GM19035 (cell line): Measurements from ENCODE around the gene PARD3.

Experiments
- ATAC-seq: cut with Tn5 transposase; IDR thresholded peaks from one replicate; pipeline ENCODE4 v1.9.1; 2021; ENCODE audit not compliant: unreplicated experiment

Gene PARD3

DNA sequence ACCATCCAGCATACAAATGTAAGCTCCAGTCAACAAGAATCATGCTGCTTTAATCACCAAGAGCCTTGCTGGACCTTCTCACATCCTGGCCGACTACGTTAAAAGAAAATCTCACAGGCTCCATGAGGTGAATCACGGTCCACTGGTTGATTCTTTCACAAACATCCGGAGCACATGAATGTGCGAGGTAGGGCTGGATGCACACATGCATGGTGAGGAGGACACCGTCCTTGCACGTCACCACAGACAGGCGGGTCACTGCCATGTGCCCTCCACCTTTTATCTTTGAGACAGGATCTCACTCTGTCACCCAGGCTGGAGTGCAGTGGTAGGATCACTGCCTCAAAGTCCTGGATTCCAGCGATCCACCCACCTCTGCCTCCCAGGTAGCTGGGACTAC, 265.1 kb downstream of the PARD3 start:
- ATAC-seq, result no peak

DNA sequence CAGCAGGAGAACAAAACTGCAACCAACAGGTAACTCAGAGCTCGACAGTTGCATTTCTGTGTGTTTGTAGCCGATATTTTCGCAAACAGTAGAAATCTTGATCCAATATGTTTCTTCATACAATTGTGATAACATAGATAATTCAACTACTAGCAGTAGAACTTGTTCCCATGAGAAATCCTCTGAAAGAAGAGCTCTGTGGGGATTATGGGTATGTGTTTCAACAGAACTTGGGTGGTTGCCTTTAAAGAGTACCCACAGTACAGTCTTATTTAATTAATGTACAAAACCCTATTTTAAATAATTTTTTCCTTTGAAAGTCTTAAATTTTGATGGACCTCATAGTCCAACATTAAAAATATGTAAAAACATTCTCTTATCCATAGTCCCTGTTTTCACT, 266.1 kb downstream of the PARD3 start:
- no peak for ATAC-seq

DNA sequence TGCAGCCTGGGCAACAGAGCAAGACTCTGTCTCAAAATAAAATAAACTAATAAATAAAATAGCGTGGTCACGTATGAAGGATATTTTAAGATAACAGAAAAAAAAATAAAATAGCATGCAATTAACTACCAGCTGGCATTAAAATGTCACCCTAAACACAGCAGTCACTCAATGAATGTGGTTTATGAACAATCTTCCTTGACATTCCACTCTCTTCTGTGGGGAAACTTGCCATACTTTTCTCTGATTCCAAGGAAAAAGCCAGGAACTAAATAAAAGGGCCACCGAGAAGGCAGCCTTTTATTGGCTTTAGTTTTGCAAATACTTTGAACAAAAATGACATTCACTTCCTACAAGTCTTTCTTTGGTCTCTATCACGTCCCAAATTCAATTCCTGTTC, 266.6 kb downstream of the PARD3 start:
- ATAC-seq, result no peak

DNA sequence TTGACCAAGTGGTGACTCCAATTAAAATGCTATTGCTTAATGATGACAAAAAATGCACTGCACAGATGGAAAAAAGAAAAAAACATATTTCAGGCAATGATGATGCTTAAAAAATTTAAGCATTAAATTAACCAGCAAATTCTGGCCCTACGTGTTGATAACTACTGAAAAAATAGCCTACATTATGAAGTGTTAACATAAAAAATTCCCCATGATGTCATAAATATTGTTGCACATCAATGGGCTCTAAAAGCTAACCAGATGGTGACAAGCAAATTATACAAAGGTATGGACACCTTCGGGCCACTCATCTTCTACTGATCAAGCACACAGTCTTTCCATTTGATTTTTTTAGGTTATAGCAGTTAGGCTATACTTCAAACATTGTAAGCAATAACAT, 267.4 kb downstream of the PARD3 start:
- ATAC-seq, result no peak

DNA sequence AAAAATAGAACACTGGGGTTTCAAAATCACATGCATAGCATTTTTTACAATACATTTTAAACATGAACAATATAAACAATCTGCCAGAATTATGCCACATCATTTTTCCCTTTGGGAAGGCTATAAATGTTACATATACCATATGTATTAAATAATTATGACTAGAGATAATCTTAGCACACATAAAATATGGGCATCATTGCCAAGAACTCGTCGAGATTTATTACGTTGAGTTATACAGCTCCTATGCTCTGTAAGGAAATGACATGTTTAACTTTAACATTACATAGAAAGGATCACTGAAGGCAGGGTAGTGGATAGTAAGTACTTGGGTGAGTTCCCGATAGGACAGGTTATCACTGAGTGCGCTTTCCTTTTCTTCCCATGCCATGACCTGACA, 267.8 kb downstream of the PARD3 start:
- ATAC-seq, result no peak

DNA sequence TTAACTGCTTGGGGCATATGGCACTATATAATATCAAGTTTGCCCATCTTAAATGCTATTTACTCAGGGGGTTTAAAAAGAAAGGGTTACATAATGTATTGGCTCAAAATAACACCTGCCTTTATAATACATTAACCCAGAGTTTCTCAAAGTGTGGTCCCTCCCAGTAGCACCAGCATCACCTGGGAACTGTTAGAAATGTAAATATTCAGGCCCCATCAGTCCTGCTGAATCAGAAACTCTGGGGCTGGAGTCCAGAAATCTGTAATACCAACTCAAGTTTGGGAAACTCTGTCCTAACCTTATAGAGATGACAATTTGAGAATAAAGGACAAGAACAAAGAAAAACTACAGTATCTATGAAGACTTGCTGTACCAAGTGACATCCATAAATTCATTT, 270.7 kb downstream of the PARD3 start:
- no peak for ATAC-seq

DNA sequence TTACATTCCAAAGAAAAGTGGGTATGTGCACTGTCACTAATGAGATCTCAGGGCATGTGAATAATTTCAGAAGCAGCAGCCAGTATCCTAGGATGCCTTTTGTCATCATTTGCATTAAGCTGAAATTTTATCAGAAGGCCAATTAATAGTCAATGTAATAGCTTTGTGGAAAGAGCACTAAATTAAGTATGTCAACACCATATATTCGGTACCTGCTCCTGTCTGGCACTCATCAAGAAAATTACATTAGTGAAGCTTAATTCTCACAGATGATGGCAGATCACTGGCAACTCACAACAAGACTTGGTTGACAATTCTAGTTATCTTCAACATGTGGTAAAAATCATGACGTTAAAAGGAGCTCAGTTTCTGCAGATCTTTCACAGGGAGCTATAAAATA, 271.4 kb downstream of the PARD3 start:
- ATAC-seq, result no peak

DNA sequence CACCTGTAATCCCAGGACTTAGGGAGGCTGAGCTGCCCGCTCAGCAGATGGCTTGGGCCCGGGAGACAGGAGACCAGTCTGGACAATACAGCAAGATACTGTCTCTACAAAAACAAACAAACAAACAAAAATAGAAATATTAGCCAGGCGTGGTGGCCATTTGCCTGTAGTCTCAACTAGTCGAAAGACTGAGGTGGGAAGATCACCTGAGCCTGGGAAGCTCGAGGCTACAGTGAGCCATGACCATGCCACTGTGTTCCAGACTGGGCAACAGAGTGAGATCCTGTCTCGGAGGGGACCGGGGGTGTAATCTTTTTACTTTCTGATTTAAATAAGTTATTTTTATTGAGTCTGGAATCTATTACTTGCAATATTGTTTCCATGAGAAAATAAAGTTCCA, 274.6 kb downstream of the PARD3 start:
- ATAC-seq, result no peak

DNA sequence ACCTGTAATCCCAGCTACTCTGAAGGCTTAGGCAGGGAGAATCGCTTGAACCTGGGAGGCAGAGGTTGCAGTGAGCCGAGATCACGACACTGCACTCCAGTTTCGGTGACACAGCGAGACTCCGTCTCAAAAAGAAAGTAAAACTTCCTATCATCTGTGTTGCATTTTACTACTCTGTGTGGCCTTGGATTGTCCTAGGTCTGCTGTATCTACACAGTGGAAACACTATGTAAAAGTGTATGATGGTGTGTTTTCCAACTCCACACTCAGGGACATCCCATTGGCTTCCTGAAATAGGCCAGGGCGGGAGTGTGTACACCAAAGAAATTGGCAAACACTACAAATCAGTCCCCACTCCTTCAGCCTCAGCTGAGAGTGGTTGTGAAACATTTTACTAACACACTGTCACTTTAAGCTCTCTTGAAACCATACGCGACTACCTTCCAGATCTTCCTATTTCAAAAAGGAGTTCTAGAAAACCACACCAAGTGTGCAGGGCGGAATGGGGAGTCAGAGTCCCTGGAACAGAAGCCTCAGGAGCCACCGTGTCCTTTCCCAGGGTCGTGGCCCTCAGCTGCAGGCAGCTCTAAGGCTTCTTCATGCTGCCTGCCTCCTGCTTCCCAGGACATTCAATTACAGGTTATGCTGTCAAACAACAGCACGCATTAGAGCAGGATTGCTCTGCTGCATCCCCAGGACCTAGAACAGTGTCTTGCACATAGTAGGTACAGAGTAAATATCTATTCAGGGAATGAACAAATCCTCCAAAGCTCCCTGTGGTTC, 275.4 kb downstream of the PARD3 start:
- ATAC-seq, result peak; percentile 48

DNA sequence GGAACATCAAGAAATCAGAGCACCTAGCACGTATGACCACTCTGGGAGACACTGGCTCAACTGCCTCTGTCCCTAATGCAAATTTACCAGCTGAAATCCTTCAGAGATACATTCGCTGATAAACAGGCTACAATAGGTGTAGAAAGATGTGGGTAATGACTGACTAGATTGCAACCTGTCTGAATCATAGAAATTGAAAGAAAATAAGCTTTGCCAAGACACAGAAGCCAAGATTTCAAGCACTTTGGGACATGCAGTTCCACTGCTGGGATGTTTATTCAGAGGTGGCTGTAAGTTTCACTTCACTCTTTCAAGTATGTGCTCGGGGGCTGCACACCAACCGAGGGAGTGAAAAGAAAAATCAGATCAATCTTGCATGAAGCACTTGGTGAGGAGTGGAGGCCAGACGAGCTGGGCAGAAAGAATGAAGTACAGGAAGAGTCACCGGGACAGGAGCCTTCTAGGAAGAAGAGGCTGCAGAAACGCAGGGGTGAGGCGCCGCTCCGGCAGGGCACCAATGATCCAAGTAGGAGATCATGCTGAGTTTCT, 276.7 kb downstream of the PARD3 start:
- peak; percentile 41 for ATAC-seq

DNA sequence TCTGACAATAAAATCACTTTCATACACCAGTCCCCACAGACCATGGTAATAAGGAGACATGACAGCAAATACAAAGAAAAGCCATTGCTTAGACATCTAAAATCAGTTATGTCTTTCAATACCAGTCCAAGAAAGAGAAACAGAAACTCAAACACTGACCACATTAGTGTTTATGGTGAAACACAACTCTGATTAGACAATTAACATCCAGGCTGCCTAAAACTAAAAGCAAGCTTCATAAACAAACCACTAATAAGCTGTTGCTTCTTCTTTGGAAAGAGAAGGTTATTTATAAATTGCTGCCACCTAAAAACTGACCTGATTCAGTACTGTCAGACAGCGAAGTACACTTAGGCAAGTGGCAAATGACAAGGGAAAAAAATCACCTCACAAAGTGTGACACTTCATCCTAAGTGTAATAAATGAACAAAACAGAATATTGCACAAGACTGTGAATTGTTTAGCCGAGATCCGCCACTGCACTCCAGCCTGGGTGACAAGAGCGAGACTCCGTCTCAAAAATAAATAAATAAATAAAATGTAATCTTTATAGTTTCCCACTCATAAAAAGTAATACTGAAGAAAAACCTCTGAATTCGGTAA, 277.4 kb downstream of the PARD3 start:
- peak; percentile 84 for ATAC-seq

DNA sequence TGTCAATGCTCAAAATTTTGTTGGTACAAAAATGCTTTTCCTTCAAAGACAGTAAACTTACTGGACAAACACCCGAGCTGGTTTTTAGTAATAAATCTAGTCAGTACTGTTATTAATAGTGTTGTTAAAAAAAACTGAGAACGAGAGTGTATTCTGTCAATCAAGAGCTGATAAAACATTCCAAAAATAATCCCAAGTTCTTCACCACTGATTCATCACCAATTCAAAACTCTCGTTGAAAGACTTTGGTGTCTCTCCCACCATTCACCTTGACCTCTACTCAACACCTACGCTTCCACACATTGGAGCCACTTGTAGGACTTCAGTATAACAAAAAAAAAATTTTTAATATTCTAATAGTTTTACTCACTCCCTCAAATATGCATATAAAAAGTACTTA, 279.2 kb downstream of the PARD3 start:
- no peak for ATAC-seq

DNA sequence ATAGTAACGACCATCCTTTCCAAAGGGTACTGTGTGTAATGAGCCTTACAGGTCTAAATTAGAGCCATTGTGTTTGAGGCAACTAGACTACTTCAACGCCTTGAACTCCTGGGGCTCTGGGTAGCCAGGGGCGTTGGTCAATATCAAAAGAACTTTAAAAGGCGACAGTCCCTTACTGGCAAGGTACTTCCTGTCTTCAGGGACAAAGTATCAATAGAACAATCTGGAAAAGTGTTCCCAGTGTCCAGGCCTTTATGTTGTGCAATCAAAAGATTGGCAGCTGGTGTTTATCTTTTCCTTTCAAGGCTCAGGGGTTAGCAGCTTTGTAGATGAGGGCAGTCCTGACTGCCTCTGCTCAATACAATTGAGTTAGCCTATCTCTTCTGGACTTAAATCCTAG, 284.3 kb downstream of the PARD3 start:
- ATAC-seq, result no peak

DNA sequence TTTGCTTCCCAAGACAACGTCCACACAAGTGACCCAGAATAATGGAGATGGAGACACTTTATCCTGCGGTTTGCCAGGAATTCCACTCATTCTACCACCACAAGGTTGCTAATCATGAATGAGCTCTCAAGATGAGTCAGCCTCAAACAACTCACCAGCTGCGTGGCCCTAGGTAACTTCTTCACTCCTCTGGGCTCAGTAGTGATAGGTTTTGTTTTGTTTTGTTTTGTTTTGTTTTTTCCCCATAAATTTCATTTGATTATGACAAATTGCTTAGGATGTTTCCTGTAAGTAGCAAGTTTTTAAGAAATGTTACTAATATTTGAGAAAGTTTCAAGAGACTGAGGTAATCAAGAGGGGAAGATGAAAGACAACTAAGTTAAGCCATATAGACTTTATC, 286.8 kb downstream of the PARD3 start:
- ATAC-seq, result no peak

DNA sequence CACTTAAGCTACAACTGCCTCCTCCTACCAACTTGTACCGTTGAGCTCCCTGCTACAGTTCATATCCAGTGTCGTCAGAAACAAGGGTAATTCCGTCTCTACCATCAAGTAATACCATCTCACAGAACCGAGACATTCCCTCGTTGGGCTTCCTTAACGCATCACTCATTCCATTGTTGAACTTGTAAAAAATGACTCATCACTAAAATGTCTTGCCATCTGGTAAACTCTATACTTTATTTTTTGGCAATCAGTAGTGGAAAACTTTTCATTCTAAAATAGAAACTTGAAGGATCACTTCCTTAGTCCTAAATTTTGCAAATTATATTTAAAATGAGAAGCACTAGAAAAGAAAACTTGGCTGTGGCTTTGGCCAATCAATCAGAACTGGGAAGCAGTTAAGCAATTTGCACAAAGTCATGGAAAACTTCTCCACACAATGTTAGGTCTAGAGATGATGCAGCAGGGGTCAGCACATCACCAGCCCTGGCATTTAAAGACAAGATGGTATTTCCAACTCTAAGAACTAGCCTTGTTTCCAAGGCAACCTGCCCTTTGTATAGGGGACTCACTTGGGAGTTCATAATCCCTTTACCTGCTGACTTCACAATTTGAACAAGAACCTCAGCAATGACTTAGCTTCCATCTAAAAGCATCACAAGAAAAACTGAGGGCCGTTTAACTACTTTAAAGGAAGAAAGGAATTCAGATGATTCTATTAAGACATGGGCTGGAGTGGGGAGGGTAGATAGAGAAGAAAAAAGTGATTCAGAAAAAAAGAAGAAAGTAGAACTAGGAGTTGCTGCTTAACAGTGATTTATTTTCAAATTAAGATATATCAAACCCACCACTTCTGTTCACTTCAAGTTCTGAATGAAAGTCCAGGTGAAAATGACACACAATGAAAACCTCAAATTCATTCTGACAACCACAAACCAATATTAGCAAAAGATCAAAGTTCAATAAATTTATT, 288.1 kb downstream of the PARD3 start:
- ATAC-seq, result no peak

DNA sequence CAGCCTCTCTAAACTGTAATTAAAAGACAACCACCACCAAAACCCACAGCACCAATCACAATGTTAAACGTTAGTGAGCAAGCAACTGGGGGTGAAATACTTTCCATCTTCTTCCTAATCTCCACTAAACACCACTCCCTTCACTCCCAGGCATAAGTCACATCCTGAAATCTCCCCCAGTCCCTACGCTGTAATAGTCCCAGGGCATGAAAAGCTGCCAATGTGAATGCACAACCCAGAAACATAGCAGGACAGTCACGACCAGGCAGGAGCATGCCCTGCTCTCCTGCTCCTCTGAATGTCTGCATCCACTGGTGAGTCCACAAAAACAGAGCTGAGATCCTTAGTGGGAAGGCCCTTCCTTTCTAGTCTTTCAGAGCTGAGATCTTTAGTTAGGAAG, 288.9 kb downstream of the PARD3 start:
- no peak for ATAC-seq

DNA sequence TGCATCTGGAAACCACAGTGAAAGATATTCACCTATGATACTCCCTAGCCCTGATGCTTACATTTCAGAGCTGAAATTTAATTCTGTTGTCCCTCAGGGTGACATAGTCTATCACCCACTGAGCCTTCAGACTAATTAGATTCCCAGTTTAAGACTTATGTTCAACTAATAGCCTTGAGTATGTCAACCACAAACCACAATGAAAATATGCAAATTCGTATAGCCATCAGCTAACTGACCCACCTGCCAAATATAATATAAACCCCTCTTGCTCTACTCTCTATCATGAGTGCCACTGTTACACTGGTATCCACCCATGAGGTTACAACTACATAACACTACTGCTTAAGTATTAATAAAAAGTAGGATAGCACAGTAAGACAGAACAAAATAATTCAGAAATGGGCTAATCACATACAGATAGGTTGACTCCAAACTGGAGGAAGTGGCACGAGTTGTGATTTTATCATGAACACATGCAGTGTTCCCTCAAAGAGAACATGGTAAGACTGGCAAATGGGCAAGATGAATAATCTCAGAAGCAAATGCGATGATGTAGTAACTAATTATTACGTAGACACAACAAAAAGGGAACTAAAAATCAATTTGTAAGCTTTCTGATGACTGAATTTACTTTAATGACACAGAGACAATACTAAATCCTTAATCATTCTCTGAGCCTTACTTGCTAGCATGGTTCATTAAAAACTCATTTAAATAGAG, 290.6 kb downstream of the PARD3 start:
- ATAC-seq, result no peak

DNA sequence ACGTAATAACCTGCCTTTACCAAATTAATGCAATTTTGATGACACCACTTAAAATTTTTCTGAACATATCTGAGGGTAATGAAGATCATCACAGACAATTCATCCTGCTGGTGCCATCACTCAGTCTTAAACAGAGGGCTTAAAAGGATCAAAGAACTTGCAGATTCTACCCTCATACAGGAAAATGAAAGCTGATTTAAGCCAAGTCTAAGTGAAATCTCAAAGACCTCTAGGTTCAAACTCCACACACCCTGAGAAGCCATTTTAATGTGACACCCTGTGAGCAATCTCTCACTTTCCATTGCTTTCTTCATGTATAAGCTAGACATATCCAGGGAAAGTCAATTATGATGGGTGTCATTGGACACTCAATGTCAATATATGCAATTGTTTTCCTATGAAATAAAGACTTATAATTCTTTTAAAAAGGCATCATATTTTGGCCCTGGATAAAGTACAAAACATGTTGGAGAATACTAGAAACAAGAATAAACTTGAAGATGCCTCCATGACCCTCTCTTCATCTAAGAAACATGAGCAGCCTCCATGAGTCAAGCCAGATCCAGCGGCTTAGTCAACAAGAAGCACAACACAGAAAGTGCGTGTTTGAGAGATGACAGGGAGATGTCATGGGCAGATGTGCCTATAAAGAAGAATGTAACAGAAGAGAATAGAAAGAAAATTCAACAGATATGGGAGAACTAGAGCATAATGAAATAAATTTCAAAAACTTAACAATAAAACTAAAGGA, 291.9 kb downstream of the PARD3 start:
- ATAC-seq, result no peak

DNA sequence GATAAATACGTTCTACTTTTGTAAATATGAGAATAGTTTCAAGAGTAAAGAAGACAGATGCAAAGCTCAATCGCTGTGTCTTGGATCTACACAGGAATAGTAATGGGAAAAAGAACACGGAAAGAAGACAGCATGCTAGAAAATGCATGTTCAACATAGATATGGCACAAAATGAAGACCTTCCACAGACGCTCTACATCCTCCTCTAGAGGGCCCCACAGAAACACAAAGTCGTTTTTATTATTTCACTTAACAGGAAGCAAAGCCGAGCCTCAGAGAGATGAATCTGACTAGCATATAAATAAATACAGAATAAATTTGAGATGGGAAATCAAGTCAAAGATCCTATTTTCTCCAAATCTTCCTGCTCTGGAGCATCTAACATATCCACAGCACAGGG, 292.6 kb downstream of the PARD3 start:
- ATAC-seq, result peak; percentile 58

DNA sequence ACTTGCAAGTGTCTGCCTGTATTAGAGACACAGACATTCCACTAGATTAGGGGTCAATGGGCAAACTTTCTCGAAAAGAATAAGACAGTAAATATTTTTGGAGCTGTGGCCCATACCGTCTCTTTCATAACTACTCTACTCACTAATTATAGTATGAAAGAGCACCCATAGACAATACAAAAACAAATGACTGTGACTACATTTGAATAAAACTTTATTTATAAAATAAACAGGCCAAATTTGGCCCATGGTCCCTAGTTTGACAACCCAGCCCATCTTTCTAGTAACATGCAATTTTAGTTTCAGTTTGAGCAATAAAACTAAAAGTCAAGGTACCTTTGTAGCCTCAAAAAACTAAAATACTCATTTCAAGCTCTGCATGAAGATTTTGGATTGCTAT, 294.6 kb downstream of the PARD3 start:
- no peak for ATAC-seq
